ENCODE data around the gene IFT122.
"Not testable (repeated sequence)": the region's sequence is repeated elsewhere in the genome, so short reads cannot be mapped to it uniquely, and the experiment has no call there.

IFT122 gene

GRCh38 chr3:129410971-129411370, 29.1 kb upstream of the IFT122 start:
- no peak for TF ChIP-seq CTCF (IDR thresholded peaks at IDR 0.05; ENCODE audit: low read depth, low read length)
- no peak for DNase-seq (ENCODE audit: low read depth, low spot score)
- H3K4me3 ChIP-seq (ENCODE audit: low read depth, low read length), result no peak overlapping the region
- in situ Hi-C loops (cut with HindIII; ENCODE audit: low sequenced_read_pairs), result no loop called here

GRCh38 chr3:129412542-129413198, 27.4 kb upstream of the IFT122 start:
- in situ Hi-C loops (cut with HindIII; ENCODE audit: low sequenced_read_pairs), result no loop called here
- TF ChIP-seq CTCF (IDR thresholded peaks at IDR 0.05; ENCODE audit: low read depth, low read length), result no peak
- no peak overlapping the region for H3K4me3 ChIP-seq (ENCODE audit: low read depth, low read length)
- DNase-seq (ENCODE audit: low read depth, low spot score), result peak; percentile 54

- H3K4me3 ChIP-seq (ENCODE audit: low read depth, low read length); DNase-seq (ENCODE audit: low read depth, low spot score); in situ Hi-C loops (cut with HindIII; ENCODE audit: low sequenced_read_pairs): not testable (repeated sequence)
Observed at GRCh38 chr3:129413238-129413637, 26.8 kb upstream of the IFT122 start.

GRCh38 chr3:129413687-129414506, 26.1 kb upstream of the IFT122 start:
- in situ Hi-C loops (cut with HindIII; ENCODE audit: low sequenced_read_pairs), result no loop called here
- TF ChIP-seq CTCF (IDR thresholded peaks at IDR 0.05; ENCODE audit: low read depth, low read length), result no peak
- DNase-seq (ENCODE audit: low read depth, low spot score), result peak; percentile 92
- H3K4me3 ChIP-seq (ENCODE audit: low read depth, low read length), result no peak overlapping the region

- no peak overlapping the region for H3K4me3 ChIP-seq (ENCODE audit: low read depth, low read length)
- no peak for DNase-seq (ENCODE audit: low read depth, low spot score)
- in situ Hi-C loops (cut with HindIII; ENCODE audit: low sequenced_read_pairs), result no loop called here
- no peak for TF ChIP-seq CTCF (IDR thresholded peaks at IDR 0.05; ENCODE audit: low read depth, low read length)
Observed at GRCh38 chr3:129415378-129415777, 24.6 kb upstream of the IFT122 start.

- in situ Hi-C loops (cut with HindIII; ENCODE audit: low sequenced_read_pairs), result no loop called here
- H3K4me3 ChIP-seq (ENCODE audit: low read depth, low read length), result no peak overlapping the region
- DNase-seq (ENCODE audit: low read depth, low spot score), result no peak
- no peak for TF ChIP-seq CTCF (IDR thresholded peaks at IDR 0.05; ENCODE audit: low read depth, low read length)
Observed at GRCh38 chr3:129415830-129416229, 24.2 kb upstream of the IFT122 start.

GRCh38 chr3:129416415-129416814, 23.6 kb upstream of the IFT122 start:
- no peak overlapping the region for H3K4me3 ChIP-seq (ENCODE audit: low read depth, low read length)
- no peak for DNase-seq (ENCODE audit: low read depth, low spot score)
- in situ Hi-C loops (cut with HindIII; ENCODE audit: low sequenced_read_pairs), result no loop called here
- TF ChIP-seq CTCF (IDR thresholded peaks at IDR 0.05; ENCODE audit: low read depth, low read length), result no peak
